Lung (tissue), 12 donors: ENCODE measurements around the gene ADRA2A. TPM values are rescaled to one million over a fixed set of nuclear protein-coding genes. Genes with fewer than 3 reads are reported as not detected.

Source experiments
- ATAC-seq: fragments of 200-7000 bp; cut with Tn5 transposase; one replicate; pipeline ENCODE4 v1.9.1; 2020; ENCODE audit warnings: moderate number of reproducible peaks; ENCODE audit not compliant: insufficient read depth, low FRiP score
- DNase-seq, 3 donors: peaks; one replicate each; pipeline ENCODE4 v3.0.0-alpha.2; 2013 to 2017
- H3K27ac ChIP-seq, 2 donors: one replicate each; pipeline ENCODE4 v1.5.1; 2013; ENCODE audit warnings: mild to moderate bottlenecking in 2 of 2, moderate library complexity in 2 of 2, control low read depth in 1 of 2, inconsistent platforms in 1 of 2, low read depth in 1 of 2, low read length in 1 of 2
- H3K27me3 ChIP-seq, 3 donors: one replicate each; pipeline ENCODE4 v1.5.1; 2013; ENCODE audit warnings: low read length in 2 of 3; ENCODE audit not compliant: control insufficient read depth in 3 of 3, insufficient read depth in 3 of 3
- H3K36me3 ChIP-seq, 4 donors: one replicate each; pipeline ENCODE4 v1.5.1; 2013; ENCODE audit warnings: low read length in 4 of 4, mild to moderate bottlenecking in 1 of 4, moderate library complexity in 1 of 4; ENCODE audit not compliant: control insufficient read depth in 4 of 4, insufficient read depth in 4 of 4
- H3K4me1 ChIP-seq, 5 donors: one replicate each; pipeline ENCODE4 v1.5.1; 2013; ENCODE audit warnings: low read length in 5 of 5, mild to moderate bottlenecking in 2 of 5, moderate library complexity in 1 of 5; ENCODE audit not compliant: control insufficient read depth in 5 of 5, insufficient read depth in 5 of 5
- H3K4me3 ChIP-seq: one replicate; pipeline ENCODE4 v1.5.1; 2013; ENCODE audit warnings: mild to moderate bottlenecking, control low read depth, moderate library complexity
- H3K9ac ChIP-seq, 2 donors: one replicate each; pipeline ENCODE4 v1.5.1; 2013; ENCODE audit warnings: low read length in 2 of 2, control low read depth in 1 of 2; ENCODE audit not compliant: insufficient read depth in 1 of 2
- H3K9me3 ChIP-seq, 4 donors: one replicate each; pipeline ENCODE4 v1.5.1; 2013; ENCODE audit warnings: low read length in 3 of 4, mild to moderate bottlenecking in 1 of 4, moderate library complexity in 1 of 4; ENCODE audit not compliant: control insufficient read depth in 4 of 4, insufficient read depth in 3 of 4
- CTCF ChIP-seq: IDR thresholded peaks from 2 replicates; pipeline ENCODE4 v1.5.1; 2012; ENCODE audit warnings: mild to moderate bottlenecking; ENCODE audit errors: control extremely low read depth, extremely low read depth
- WGBS, 2 donors: extraction: QIAGEN DNeasy Blood & Tissue Kit; methylation state at CpG; one replicate each; pipeline ENCODE4 v1.1.7; 2013; 5-methylcytosine and 5-hydroxymethylcytosine counted together
- polyA plus RNA-seq, 2 donors: library from polyadenylated mRNA; stranded (reverse); fragments of 200-250 nt; gene quantifications; one replicate each; pipeline ENCODE4 v1.2.1, GENCODE V29; 2013
- total RNA-seq, 2 donors: library from RNA; depleted of rRNA in 1 of 2; stranded (reverse); fragments of >200 nt in 1 of 2; gene quantifications; one replicate each; pipeline ENCODE4 v1.2.1, GENCODE V29; 2014 to 2021
- donor health status: control.
- donor health status: control.
- donor health status: Bipolar disorder and iron deficiency.
- donor health status: healthy.
- donor health status: DM: yes; HTN: yes; CAD: no.

Gene ADRA2A
- total and polyA plus RNA-seq, 4 donors: 0.37 to 9.8 (median 1.6) TPM

DNA sequence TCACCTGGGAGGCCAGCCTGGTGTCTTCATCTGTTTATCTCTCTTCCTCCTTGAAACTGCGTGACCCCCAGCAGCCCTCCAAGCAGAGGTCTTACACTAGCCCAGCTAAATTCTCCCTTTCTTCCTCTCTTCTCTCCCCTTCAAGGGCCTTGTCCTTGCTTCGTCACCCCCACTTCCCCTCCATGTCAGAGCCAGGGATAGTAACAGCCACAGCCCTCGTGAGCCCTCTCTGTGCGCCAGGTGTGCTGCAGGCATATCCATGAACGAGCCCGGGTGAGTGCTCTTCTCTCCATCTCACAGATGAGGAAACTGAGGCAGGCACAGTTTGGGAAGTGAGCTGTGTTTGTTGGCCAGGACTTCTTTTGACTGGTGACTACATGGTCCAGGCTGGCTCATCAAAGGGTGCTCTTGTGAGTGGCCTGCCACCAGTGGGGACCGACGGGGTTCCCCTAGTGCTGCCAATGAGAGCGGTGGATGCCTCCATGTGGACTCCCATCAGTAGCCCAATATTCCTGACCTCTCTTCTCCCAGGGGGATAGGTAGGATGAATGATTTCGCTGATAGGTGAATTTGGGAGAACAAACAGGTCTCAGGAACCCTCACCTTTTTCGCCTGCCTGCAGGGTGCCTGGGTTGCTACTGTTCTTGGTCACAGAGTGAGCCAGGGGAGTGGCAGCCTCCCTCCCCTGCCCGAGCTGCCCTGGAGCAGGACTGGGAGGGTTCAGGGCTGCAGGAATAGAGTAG lies 38.1 kb downstream of the ADRA2A start:
- no peak for TF ChIP-seq CTCF
- H3K9ac ChIP-seq: no peak overlapping the region
- H3K27me3 ChIP-seq: no peaks in the 10 kb centered on the region
- H3K27ac ChIP-seq: no peak overlapping the region
- 74 to 83% methylated on average over 12 of the region's 12 CpGs for WGBS, 2 donors
- no peaks in the 10 kb centered on the region for H3K36me3 ChIP-seq
- no peak overlapping the region for H3K4me3 ChIP-seq
- H3K9me3 ChIP-seq: peaks cover 0 to 3% (median 0%) of the 10 kb centered on the region in 4 donors
- ATAC-seq (no peak), DNase-seq (no peak)
- H3K4me1 ChIP-seq: no peaks in the 10 kb centered on the region

DNA sequence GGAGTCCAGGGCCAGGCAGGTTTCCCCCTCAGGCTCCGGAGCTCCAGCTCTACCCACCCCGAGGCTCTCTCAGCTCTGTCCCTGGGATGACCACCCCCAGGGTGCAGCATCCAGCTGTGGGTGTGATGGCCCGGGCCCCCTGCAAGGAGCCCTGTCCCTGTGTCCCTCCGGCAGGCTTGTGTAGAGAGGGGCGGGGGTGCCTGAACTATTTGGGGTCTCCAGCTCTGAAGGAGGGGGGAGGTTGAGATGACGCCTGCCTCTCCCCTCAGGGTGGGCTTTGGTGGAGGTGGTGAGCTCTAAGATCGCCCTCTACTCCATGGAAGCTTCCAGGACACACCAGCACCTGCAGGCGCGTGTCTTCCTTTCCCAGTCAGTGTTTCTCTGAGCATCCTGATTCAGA lies 39.4 kb downstream of the ADRA2A start:
- Histone ChIP-seq H3K9ac (no peak overlapping the region), H3K36me3 (no peaks in the 10 kb centered on the region), H3K4me1 (no peaks in the 10 kb centered on the region), H3K27ac (no peak overlapping the region), H3K4me3 (no peak overlapping the region), H3K9me3 (peaks cover 0 to 3% (median 0%) of the 10 kb centered on the region in 4 donors), H3K27me3 (no peaks in the 10 kb centered on the region)
- 88 to 95% methylated on average over 9 of the region's 9 CpGs for WGBS, 2 donors
- ATAC-seq (no peak), DNase-seq (no peak)
- TF ChIP-seq CTCF: no peak

- Histone ChIP-seq H3K9ac (no peak overlapping the region), H3K36me3 (no peaks in the 10 kb centered on the region), H3K9me3 (peaks cover 0 to 3% (median 0%) of the 10 kb centered on the region in 4 donors), H3K4me1 (no peaks in the 10 kb centered on the region), H3K27me3 (no peaks in the 10 kb centered on the region), H3K27ac (no peak overlapping the region), H3K4me3 (no peak overlapping the region)
- ATAC-seq: no peak
- WGBS, 2 donors: 86% methylated on average over 16 of the region's 16 CpGs
- TF ChIP-seq CTCF: no peak
- DNase-seq: no peak
Measured at GRCh38 chr10:111116762-111117445, 40.1 kb downstream of the ADRA2A start.
